ENCODE data around the gene DELE1.

DNA sequence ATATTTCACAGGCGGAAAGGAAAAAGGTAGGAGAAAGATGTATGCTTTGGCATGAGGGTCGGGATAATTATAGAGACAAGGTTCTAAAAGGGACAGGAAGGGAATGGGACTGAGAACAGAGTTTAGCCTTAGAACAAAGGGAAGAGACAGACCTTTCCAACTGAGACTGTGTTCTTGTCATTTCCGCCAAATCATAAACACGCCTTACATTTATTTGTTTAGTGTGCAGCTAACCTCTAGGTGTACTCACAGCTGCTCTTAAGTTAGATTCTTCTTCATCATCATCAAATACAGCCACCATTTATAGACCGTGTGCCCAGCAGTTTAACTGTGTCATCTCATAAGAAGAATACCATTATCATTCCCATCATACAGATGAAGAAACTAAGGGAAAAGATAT is 5.9 kb upstream of the DELE1 start:
- TF ChIP-seq, protein P1, sequence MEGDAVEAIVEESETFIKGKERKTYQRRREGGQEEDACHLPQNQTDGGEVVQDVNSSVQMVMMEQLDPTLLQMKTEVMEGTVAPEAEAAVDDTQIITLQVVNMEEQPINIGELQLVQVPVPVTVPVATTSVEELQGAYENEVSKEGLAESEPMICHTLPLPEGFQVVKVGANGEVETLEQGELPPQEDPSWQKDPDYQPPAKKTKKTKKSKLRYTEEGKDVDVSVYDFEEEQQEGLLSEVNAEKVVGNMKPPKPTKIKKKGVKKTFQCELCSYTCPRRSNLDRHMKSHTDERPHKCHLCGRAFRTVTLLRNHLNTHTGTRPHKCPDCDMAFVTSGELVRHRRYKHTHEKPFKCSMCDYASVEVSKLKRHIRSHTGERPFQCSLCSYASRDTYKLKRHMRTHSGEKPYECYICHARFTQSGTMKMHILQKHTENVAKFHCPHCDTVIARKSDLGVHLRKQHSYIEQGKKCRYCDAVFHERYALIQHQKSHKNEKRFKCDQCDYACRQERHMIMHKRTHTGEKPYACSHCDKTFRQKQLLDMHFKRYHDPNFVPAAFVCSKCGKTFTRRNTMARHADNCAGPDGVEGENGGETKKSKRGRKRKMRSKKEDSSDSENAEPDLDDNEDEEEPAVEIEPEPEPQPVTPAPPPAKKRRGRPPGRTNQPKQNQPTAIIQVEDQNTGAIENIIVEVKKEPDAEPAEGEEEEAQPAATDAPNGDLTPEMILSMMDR (IDR thresholded peaks at IDR 0.05; ENCODE audit: poor library complexity, severe bottlenecking): no peak
- no peak for TF ChIP-seq EZH2 (IDR thresholded peaks at IDR 0.05; ENCODE audit: borderline replicate concordance, insufficient read depth, low read length, poor library complexity, severe bottlenecking)

Measured in neural cell (in vitro differentiated cells).